ENCODE measurements around the gene PRKCZ. TPM values are rescaled to one million over a fixed set of nuclear protein-coding genes. Genes with fewer than 3 reads are reported as not detected.

PRKCZ gene
- total and polyA plus RNA-seq, 9 of the 15 experiments (the other 6 are each of a cell fraction or from before 2014, with no cell fraction given), result 0.07 to 3.1 (median 1.3) TPM

- TF ChIP-seq SFPQ (IDR thresholded peaks at IDR 0.05; ENCODE audit: low read depth, low read length) (no peak), IRF2 (CRISPR knock-in tag; IDR thresholded peaks at IDR 0.05) (no peak), BACH1 (tag; IDR thresholded peaks at IDR 0.05) (no peak), ZFP30 (CRISPR knock-in tag; IDR thresholded peaks at IDR 0.05; ENCODE audit: borderline replicate concordance) (no peak), ZNF174 (CRISPR knock-in tag; IDR thresholded peaks at IDR 0.05) (no peak), ESRRB (CRISPR knock-in tag; IDR thresholded peaks at IDR 0.05; ENCODE audit: borderline replicate concordance) (no peak), ZNF592 (IDR thresholded peaks at IDR 0.05) (peak; percentile 95), ZKSCAN3 (CRISPR knock-in tag; IDR thresholded peaks at IDR 0.05) (no peak), XRCC4 (IDR thresholded peaks at IDR 0.05; ENCODE audit: extremely low read depth, insufficient read depth, insufficient read length) (no peak), PML (IDR thresholded peaks at IDR 0.05; ENCODE audit: low read length) (no peak), MITF (IDR thresholded peaks at IDR 0.05) (no peak), ELK1 (CRISPR knock-in tag; IDR thresholded peaks at IDR 0.05) (no peak), RHOXF2B (CRISPR knock-in tag; conservative IDR thresholded peaks at IDR 0.05) (no peak), SMARCC2 (IDR thresholded peaks at IDR 0.05; ENCODE audit: low read depth) (no peak), SUPT5H (IDR thresholded peaks at IDR 0.05) (0 out of 2 replicates have a peak, but pooled peaks have one; percentile 12), ZNF79 (CRISPR knock-in tag; IDR thresholded peaks at IDR 0.05; ENCODE audit: low read depth) (no peak), HMG20A (CRISPR knock-in tag; conservative IDR thresholded peaks at IDR 0.05) (no peak), ZNF699 (CRISPR knock-in tag; IDR thresholded peaks at IDR 0.05; ENCODE audit: insufficient replicate concordance) (no peak), MIER1 (IDR thresholded peaks at IDR 0.05; ENCODE audit: low read depth) (no peak), SREBF2 (CRISPR knock-in tag; IDR thresholded peaks at IDR 0.05) (no peak)
Observed at GRCh38 chr1:2212532-2213491, 162.6 kb downstream of the PRKCZ start (continued).
